Stimulated activated CD8-positive, alpha-beta memory T cell treated with anti-CD3 and anti-CD28 coated beads, Interleukin-12 subunit alpha, Interleukin-12 subunit beta, amount 100 ng/mL, for 24 hours (primary cell): ENCODE data around the gene DNA2.
A peak's percentile ranks its signal among the peaks of the same experiment; 100 is the strongest.

ENCODE experiments used
- DNase-seq: peaks from one replicate; pipeline ENCODE4 v3.0.0-alpha.2; 2020; ENCODE audit errors: extremely low read depth

DNA2 gene

DNA sequence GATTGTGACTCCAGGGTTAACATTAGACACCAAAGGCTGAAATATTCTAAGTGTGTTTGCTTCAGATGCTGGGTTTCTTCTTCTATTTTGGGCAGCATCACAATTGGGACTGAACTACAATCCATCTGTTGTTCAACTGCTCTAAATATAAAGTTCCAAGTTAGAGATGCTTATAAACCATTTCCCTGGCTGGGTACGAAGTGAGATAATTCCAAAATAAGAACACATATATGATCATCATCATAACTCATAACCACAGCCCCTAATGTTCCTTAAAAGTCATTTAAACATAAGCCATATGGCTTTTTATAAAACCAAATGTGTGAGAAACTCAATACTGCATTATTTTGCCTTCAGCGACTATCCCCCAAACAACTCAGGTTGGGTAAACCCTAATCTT is 28.8 kb downstream of the DNA2 start:
- DNase-seq = no peak

DNA sequence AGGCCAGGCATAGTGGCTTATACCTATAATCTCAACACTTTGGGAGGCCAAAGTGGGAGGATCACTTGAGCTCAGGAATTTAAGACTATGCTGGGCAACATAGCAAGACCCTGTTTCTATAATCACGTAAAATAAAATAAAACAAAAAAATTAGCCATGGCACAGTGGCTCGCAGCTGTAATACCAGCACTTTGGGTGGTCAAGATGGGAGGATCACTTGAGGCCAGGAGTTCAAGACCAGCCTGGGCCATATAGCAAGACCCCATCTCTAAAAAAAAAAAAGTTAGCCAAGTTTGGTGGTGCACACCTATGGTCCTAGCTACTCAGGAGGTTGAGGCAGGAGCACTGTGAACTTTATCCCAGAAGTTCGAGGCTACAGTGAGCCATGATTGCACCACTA is 30.9 kb downstream of the DNA2 start:
- no peak for DNase-seq

DNA sequence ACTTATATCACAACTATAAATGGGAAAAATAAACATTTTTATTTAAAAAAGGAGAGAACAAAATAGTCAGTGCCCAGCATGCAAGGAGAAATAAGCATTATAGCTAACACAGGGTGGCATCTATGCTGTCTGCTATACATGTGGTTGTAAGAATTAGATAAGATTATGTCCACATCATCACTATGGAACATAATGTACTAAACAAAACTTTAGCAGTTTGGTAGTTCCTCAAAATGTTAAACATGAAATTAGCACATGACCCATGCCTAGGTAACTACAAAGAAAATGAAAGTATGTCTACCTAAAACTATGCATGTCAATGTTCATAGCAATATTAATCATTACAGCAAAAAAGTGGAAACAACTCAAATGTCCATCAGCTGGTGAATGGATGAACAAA is 36.0 kb downstream of the DNA2 start:
- no peak for DNase-seq

DNA sequence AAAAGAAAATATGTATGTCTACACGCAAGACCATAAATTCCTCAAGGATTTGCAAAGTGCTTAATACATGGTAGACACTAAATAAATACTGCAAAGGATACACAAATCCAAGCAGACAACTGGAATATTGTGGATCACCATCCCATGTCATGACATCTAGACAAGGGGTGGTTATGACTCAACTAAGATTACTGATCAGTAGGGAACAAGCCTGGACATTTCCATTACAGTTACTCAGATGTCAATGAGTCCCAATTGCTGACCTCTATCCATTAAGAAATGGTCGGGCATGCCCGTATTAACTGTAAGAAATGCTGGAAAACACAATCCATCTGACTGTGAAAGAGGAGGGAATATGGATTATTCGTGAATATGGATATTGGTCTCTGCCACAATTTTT is 37.1 kb downstream of the DNA2 start:
- DNase-seq = no peak

DNA sequence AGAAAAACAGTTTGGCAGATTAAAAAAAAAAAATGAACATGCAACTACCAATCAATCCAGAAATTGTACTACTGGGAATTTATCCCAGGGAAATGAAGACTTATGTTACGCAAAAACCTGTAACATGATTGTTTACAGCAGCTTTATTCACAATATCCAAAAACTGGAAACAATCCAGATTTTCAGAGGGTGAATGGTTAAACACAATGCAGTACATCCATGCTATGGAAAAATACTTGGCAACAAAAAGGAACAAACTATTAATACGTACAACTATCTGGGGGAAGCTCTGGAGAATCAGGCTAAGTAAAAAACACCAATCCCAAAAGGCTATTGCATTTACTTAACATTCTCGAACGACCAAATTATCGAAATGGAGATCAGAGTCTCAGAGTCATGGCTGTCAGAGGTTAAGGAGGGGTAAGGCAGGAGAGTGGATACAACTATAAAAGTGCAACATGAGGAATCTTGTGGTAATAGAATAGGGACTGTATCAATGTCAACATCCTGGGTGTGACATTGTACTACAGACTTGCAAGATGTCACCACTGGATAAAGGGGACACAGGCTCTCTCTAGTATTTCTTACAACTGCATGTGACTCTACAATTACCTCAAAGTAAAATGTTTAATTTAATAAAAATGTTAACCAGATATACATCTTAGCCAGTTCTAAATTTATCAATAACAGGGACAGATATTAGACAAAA is 43.2 kb downstream of the DNA2 start:
- DNase-seq = no peak

DNA sequence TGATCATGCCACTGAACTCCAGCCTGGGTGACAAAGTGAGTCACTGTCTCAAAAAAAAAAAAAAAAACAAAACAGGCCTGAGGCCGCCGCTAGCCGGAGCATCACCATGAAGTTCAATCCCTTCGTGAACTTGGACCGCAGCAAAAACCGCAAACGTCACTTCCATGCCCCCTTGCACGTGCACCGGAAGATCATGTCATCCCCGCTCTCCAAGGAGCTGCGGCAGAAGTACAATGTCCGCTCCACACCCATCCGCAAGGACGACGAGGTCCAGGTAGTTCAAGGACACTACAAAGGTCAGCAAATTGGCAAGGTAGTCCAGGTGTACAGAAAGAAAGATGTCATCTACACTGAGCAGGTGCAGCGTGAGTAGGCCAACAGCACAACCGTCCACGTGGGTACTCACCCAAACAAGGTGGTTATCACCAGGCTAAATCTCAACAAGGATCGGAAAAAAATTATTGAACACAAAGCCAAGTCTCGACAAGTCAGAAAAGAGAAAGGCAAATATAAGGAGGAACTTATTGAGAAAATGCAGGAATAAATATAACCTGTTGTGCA is 47.2 kb downstream of the DNA2 start:
- no peak for DNase-seq

DNA sequence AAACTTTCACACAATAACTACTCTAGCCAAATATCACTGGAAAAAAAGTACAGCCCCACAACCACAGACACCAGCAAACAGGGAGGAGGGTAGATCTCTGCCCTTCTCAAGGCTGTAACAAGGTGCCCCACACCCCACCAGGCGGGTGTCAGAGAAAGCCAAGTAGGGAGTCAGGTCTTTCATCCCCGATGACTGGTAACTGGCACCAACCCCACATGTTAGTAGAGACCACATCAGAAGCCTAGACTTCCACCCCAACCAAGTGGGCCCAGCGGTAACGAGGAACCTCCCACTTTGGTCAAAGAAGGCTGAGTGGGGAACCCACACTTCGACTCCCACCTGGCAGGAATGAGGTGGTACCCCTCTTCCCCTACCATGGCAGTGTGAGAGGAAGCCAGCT is 48.3 kb downstream of the DNA2 start:
- DNase-seq = no peak

DNA sequence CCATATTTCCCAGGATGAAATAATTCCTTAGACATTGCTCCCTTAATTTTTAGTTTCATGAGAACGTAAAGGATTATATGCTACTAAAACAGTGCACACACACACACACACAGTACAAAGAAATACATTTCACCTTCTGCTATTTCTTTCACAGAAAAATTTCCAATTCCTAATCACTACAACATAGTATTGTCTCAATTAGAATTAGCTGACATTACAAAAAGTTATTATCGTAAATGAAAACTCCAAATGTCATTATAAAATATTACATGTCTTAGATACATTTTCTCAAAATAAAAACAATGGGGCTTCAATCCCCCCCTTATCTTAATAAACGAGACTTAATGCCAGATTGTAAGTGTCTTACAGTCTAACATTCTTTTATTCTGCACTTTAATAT is 52.4 kb downstream of the DNA2 start:
- DNase-seq = no peak

DNA sequence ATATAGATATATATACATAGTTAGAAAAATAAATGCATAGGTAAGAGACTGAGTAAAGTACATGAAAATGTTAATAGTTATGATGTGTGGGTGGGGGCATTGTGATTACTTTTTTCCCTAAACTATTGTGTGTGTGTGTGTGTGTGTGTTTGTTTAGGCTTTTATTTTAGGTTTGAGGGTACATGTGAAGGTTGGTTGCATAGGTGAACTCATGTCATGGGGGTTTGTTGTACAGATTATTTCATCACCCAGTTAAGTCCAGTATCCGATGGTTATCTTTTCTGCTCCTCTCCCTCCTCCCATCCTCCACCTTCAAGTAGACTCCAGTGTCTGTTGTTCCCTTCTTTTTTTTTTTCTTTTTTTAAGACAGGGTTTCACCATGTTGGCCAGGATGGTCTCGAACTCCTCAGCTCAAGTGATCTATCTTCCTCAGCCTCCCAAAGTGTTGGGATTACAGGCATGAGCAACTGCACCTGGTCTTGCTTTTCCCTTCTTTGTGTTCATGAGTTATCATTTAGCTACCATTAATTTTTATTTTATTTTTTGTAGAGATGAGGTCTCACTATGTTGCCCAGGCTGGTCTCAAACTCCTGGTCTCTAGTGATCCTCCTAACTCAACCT is 62.8 kb downstream of the DNA2 start:
- no peak for DNase-seq

DNA sequence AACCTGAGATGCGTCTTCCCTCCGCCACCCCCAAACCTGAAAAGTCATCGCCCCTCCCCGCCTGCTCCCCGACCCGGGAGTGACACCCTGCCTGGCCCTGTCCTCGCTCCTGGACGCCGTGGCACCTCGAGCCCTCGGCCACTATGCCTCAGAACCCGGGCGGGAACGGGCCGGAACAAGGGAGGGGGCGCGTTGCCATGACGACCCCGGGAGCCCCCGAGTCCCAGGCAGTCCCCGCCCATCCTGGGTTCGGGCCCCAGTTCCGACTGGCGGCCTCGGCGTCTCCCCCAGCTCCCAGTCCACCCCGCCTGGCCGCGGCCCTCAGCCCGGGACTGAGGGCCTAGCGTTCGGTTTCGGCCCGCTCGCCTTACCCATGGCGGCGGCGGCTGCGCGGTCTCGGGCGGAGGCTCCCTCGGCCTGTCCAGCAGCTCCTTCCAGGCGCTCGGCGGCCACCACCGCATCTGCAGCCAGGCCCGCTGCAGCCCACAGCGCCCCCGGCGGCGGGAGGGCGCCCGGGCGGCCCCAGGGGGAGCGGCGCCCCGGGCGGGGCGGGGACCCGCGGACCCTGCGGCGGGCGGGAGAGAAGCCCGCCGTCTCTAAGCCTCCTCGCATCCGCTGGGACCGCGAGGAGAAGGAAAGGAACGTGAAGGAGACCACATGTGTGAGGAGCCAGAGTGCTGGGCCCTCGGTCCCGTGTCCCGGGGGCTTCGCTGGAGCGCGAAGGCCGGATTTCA is 64.8 kb downstream of the DNA2 start, which contains the start of gene RUFY2:
Gene RUFY2, minus strand, starts transcription at position 463 of the 734 bp plus-strand sequence. Its CDS starts 88 bp downstream, at position 375.
- DNase-seq = peak; percentile 54

DNA sequence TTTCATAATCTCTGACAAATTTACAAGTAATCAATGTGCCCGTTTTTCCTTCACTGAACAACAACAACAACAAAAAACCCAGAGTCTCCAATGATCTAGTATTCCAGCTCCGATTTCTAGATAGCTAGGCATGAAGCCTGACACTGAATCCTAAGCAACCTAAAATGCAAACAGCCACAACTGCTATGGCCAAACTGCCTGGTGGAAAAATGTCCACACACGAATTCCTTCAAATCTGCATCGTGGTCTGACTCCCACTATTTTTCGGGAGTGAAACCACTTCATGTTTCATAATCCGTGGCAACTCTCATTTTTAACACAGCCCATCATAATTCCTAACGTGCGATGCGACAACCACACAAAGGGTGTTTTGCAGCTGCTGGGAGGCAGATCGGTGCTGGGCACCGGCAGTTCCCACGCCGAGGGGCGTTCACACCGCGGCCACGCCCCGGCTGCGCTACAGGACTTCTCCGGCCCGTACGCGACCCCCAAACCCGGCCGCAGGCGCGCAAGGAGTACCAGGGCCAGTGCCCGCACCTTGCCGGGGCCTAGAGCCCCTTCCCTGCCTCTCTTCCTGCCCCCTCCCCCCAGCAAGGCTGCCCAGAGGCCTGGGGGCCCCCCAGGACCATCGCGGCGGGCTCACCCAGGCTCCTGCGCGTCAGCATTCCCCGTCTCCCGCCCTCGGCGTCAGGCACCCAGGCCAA is 65.5 kb downstream of the DNA2 start:
- no peak for DNase-seq

DNA sequence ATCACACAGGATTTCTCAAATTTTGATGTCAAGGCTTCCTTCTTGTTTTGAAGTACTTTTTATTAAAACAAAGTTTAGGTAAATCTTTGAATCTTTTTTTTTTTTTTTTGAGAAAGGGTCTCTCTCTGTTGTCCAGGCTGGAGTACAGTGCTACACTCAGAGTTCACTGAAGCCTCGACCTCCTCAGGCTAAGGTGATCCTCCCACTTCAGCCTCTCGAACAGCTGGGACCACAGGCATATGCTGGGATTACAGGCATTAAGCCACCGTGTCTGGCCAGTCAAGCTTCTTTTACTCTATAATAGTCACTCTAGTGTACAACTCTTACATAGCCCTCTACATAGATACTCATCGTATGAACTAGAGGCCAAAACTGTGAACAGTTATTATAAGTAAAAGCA is 68.1 kb downstream of the DNA2 start:
- DNase-seq = no peak

DNA sequence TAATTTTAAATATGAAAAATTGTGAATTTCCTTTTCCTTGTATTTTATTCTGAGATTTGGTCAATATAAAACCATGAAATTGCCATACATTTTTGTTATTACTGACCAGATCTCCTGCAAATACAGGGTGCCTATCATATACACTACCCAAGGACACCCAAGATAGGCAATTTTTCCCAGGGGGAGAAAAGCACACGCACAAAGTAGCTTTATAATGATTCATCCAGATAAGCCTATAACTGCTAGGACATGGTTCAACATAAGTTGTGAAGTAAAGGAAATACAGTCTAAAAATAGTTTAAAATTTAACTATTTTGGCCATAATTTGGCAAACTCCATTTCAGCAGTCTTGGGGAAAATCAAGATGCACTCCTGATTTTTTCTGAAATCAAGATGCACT is 69.5 kb downstream of the DNA2 start:
- DNase-seq = no peak

DNA sequence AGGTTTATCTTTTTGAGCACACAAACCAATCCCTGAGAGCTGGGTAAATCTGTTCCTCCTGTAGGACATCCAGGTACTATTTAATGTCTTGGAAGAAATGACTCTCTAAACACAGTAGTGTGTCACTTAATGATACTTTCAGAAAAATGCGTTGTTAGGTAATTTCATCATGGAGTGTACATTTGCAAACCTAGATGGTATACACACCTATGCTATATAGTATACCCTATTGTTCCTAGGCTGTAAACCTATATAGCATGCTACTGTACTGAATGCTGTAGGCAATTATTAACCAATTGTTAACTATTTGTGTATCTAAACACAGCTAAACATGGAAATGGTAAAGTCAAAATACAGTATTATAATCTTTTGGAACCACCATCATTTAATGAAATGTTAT is 74.8 kb downstream of the DNA2 start:
- DNase-seq = no peak

DNA sequence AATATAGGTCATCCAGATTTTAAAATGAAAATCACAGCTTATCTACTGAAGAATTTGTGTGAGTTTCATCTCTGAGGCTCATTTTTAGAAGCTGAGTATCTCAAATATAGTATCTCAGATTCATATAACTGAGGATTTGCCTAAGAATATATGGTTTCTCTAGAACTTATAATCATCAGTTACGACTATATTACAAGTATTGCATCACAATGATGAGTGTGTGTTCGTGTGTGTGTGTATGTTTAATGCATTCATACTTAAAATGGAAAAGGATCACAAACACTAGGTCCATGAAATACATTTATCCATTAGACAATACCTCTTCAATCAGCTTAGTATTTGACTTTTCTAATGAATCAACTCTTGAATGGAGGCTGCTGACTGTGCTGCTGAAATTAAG is 86.0 kb downstream of the DNA2 start:
- DNase-seq = no peak

DNA sequence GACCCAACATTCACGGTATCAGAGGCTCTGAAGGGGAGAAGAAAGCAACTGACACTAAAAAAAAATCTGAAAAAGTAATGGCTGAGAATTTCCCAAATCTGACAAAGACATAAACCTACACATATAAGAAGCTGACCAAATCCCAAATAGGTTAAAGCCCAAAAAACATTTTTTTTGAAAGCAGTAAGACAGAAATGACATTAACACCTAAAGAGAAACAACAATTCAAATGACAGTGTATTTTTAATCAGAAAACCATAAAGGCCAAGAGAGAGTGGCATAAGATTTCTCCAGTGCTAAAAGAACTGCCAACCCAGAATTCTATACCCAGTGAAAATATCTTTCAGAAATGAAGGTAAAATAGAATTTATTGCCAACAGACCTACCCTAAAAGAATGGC is 100.2 kb downstream of the DNA2 start:
- no peak for DNase-seq

DNA sequence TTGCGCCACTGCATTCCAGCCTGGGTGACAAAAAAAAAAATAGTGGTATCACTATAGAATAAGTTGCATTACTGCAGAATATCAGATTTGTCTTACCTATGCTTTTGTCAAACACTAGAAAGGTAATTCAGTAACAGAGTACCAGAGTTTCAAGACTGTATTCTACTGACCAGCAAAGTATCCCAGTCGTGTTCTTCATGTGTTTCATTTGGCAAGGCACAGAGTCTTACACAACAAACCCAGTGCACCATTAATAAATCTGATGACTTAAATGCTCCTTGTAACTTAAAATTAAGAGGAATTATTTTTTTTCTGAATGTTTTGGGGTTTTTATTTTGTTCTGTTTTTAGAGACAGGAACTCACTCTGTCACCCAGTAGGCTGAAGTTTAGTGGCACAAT is 104.7 kb downstream of the DNA2 start:
- DNase-seq = no peak

DNA sequence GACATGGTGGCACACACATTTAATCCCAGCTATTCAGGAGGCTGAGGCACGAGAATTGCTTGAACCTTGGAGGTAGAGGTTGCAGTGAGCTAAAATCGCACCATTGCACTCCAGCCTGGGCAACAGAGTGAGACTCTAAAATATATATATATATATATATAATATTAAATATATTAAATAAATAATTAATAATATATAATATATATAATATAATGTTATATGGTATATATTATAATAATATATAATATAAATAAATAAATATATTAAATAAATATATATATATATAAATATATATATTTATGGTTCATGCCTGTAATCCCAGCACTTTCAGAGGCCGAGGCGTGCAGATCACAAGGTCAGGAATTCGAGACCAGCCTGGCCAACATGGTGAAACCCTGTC is 105.2 kb downstream of the DNA2 start:
- no peak for DNase-seq

DNA sequence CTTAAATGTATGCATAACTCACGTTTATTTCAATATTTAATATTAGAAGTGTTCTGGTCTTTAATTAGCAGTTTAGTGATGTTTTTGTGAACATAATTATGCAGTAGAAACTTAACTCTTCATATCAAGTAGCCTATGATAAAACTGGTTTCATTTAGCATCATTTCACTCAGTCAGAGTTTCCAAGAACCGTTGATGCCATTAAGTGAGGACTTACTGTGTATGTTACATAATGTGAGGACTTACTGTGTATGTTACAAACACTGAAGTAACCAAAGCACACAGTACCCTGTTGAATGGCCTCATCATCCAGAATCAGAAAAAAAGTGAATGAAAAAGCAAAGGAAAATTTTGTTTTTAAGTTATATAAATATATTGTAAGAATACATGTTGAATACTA is 106.2 kb downstream of the DNA2 start:
- DNase-seq = no peak

DNA sequence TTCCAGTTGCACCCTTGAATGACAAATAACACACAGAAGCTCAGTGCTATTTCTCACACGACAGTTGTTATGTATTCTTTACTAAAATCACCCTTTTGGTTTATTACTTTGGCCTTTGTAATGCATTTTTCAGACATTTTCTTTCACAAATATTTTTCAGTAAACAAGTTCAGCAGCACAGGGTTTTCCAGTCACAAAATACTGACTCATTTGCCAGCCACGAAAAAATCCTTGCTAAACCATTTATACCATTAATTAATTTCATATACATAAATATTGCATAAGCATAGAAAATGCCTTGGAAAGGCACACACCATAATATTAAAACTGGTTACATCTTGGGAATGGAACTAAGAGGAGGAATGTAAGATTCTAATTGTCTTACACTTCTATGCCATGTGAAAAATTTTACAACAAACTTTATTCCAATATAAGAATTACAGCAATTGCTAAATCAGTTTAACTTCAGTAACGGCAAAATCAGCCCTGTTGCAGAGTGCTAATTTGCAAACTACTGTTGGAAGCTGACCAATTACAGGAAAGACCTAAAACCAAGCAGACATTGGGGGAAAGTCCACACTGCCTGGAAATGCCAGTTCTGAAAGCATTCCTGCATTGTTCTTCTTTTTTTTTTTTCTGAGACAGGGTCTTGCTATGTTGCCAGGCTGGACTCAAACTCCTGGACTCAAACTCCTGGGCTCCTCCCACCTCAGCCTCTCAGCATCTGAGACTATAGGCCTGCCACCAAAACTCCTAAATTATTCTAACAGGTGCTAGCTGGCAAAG is 107.5 kb downstream of the DNA2 start:
- no peak for DNase-seq
